Psoas muscle (tissue), 8 donors: Measurements from ENCODE around the gene EZH2. TPM values are rescaled to one million over a fixed set of nuclear protein-coding genes. Genes with fewer than 3 reads are reported as not detected.

Experiments
- ATAC-seq, 4 donors: fragments of 200-7000 bp; cut with Tn5 transposase; one replicate each; pipeline ENCODE4 v1.9.1; 2020; ENCODE audit warnings: moderate library complexity in 3 of 4, mild to moderate bottlenecking in 2 of 4
- DNase-seq, 2 donors: peaks; one replicate each; pipeline ENCODE4 v3.0.0-alpha.2; 2020
- H3K27ac ChIP-seq: fragments of 200-600 bp; one replicate; pipeline ENCODE4 v1.8.0; 2022
- H3K27me3 ChIP-seq, 3 donors: fragments of 200-600 bp in 1 of 3; one replicate each; pipeline versions ENCODE4 v1.6.1 to v1.8.0; 2013 to 2022; ENCODE audit warnings: low read length in 2 of 3, mild to moderate bottlenecking in 2 of 3, moderate library complexity in 1 of 3; ENCODE audit not compliant: insufficient read depth in 3 of 3
- H3K36me3 ChIP-seq, 2 donors: fragments of 200-600 bp in 1 of 2; one replicate each; pipeline versions ENCODE4 v1.6.1 to v1.8.0; 2013 to 2022; ENCODE audit warnings: low read depth in 1 of 2, mild to moderate bottlenecking in 1 of 2, moderate library complexity in 1 of 2; ENCODE audit not compliant: insufficient read depth in 1 of 2
- H3K4me1 ChIP-seq: fragments of 200-600 bp; one replicate; pipeline ENCODE4 v1.8.0; 2022
- H3K4me3 ChIP-seq: fragments of 200-600 bp; one replicate; pipeline ENCODE4 v1.8.0; 2022; ENCODE audit warnings: mild to moderate bottlenecking
- H3K9me3 ChIP-seq: fragments of 200-600 bp; one replicate; pipeline ENCODE4 v1.8.0; 2022
- CTCF ChIP-seq: fragments of 200-600 bp; IDR thresholded peaks from one replicate; pipeline ENCODE4 v1.8.0; 2022; ENCODE audit warnings: antibody characterized with exemption
- WGBS, 3 donors: extraction: QIAGEN DNeasy Blood & Tissue Kit; methylation state at CpG; one replicate each; pipeline versions ENCODE4 v1.1.6 to v1.1.7; 2013; 5-methylcytosine and 5-hydroxymethylcytosine counted together
- intact Hi-C, 2 donors: fragments of 100-400 bp; cut with DNase I; formaldehyde crosslinking; loops; one replicate each; pipeline versions ENCODE4 v1.11.0 to v1.14.2; 2022
- polyA plus RNA-seq, 3 donors: library from polyadenylated mRNA; stranded (reverse); fragments of 200-250 nt; gene quantifications; one replicate each; pipeline ENCODE4 v1.2.3, GENCODE V29; 2013
- total RNA-seq, 4 donors: library from RNA; stranded (reverse); fragmentation: NEBNext Ultra II Directional in 2 of 4; extraction: Animal tissue kit (Norgen Biotek cat#: 25700) in 2 of 4; gene quantifications; one replicate each; pipeline versions ENCODE4 v1.2.1 to v1.2.4, GENCODE V29; 2021 to 2023
- donor health status: healthy with polysubstance abuse.
- donor health status: DM: no; HTN: no; CAD: no; lungs with moderate emphysema.
- donor health status: Bipolar disorder and iron deficiency.
- donor health status: healthy.
- donor health status: DM: yes; HTN: yes; CAD: no.
- donor health status: DM: no; HTN: no; CAD: no.
- donor health status: DM: no; HTN: no; CAD: no.
- donor health status: DM: yes; HTN: yes; CAD: no.

The EZH2 gene
- total and polyA plus RNA-seq, 7 donors = 1.9 to 4.6 (median 2.5) TPM

- TF ChIP-seq CTCF = no peak
- Histone ChIP-seq H3K36me3 (peaks cover 0 to 3% of the 10 kb centered on the region in 2 donors), H3K4me1 (no peaks in the 10 kb centered on the region), H3K4me3 (no peak overlapping the region), H3K9me3 (no peaks in the 10 kb centered on the region), H3K27me3 (no peaks in the 10 kb centered on the region), H3K27ac (no peak overlapping the region)
- WGBS, 3 donors = 91 to 96% (median 91%) methylated on average over 2 of the region's 2 CpGs
- ATAC-seq (no peak), DNase-seq (no peak)
- intact Hi-C loops = no loop called here
Observed at GRCh38 chr7:148831782-148832181, 52.3 kb downstream of the EZH2 start.

- TF ChIP-seq CTCF = no peak
- intact Hi-C loops = no loop called here
- ATAC-seq (no peak), DNase-seq (no peak)
- Histone ChIP-seq H3K9me3 (no peaks in the 10 kb centered on the region), H3K36me3 (peaks cover 3 to 10% of the 10 kb centered on the region in 2 donors), H3K4me1 (no peaks in the 10 kb centered on the region), H3K27me3 (no peaks in the 10 kb centered on the region), H3K27ac (no peak overlapping the region), H3K4me3 (no peak overlapping the region)
- WGBS, 3 donors = 95 to 97% (median 96%) methylated on average over 5 of the region's 5 CpGs
Observed at GRCh38 chr7:148830897-148831692, 53.0 kb downstream of the EZH2 start.

GRCh38 chr7:148828965-148829364 is 55.1 kb downstream of the EZH2 start:
- ATAC-seq = no peak
- intact Hi-C loops = no loop called here
- H3K27me3 ChIP-seq = no peaks in the 10 kb centered on the region
- no peaks in the 10 kb centered on the region for H3K9me3 ChIP-seq
- WGBS, 3 donors = 52 to 95% (median 95%) methylated on average over 1 of the region's 1 CpG
- TF ChIP-seq CTCF = no peak
- peaks cover 3 to 17% of the 10 kb centered on the region in 2 donors for H3K36me3 ChIP-seq
- no peak overlapping the region for H3K4me3 ChIP-seq
- H3K4me1 ChIP-seq = no peaks in the 10 kb centered on the region
- no peak for DNase-seq
- no peak overlapping the region for H3K27ac ChIP-seq

GRCh38 chr7:148825338-148825737 is 58.8 kb downstream of the EZH2 start:
- Histone ChIP-seq H3K4me1 (no peaks in the 10 kb centered on the region), H3K9me3 (no peaks in the 10 kb centered on the region), H3K36me3 (peaks cover 3 to 17% of the 10 kb centered on the region in 2 donors), H3K27me3 (no peaks in the 10 kb centered on the region), H3K4me3 (no peak overlapping the region), H3K27ac (no peak overlapping the region)
- ATAC-seq = no peak
- no peak for DNase-seq
- WGBS, 3 donors = 48 to 67% (median 54%) methylated on average over 5 of the region's 5 CpGs
- intact Hi-C loops = no loop called here
- no peak for TF ChIP-seq CTCF

GRCh38 chr7:148824864-148825263 is 59.2 kb downstream of the EZH2 start:
- no peak for ATAC-seq
- Histone ChIP-seq H3K27ac (no peak overlapping the region), H3K36me3 (peaks cover 3 to 17% of the 10 kb centered on the region in 2 donors), H3K4me3 (no peak overlapping the region), H3K27me3 (no peaks in the 10 kb centered on the region), H3K9me3 (no peaks in the 10 kb centered on the region), H3K4me1 (no peaks in the 10 kb centered on the region)
- no peak for DNase-seq
- TF ChIP-seq CTCF = no peak
- 75 to 79% (median 77%) methylated on average over 2 of the region's 2 CpGs for WGBS, 3 donors
- intact Hi-C loops = no loop called here
